GM13977 (cell line): ENCODE results near the gene SH3GLB2.

ENCODE experiments used
- DNase-seq: peaks from one replicate; pipeline ENCODE4 v3.0.0; 2012; ENCODE audit warnings: low spot score
- in situ Hi-C: fragments of 300-500 bp; cut with MboI; formaldehyde crosslinking; loops from one replicate; pipeline ENCODE4 v1.12.0; 2022; ENCODE audit warnings: low sequenced_read_pairs, low pct_unique_long_range_greater_than_20kb, mixed read lengths, inconsistent platforms; ENCODE audit not compliant: unreplicated experiment
- TF ChIP-seq, protein P1 (sequence below): IDR thresholded peaks from 2 replicates; pipeline ENCODE4 v1.5.1; 2012; ENCODE audit warnings: mild to moderate bottlenecking, control low read depth; ENCODE audit not compliant: insufficient read depth; ENCODE audit errors: extremely low read depth, missing control alignments

SH3GLB2 gene

GRCh38 chr9:129011761-129012181, 16.4 kb downstream of the SH3GLB2 start:
- DNase-seq, result no peak
- in situ Hi-C loops, result no loop called here
- TF ChIP-seq, protein P1, sequence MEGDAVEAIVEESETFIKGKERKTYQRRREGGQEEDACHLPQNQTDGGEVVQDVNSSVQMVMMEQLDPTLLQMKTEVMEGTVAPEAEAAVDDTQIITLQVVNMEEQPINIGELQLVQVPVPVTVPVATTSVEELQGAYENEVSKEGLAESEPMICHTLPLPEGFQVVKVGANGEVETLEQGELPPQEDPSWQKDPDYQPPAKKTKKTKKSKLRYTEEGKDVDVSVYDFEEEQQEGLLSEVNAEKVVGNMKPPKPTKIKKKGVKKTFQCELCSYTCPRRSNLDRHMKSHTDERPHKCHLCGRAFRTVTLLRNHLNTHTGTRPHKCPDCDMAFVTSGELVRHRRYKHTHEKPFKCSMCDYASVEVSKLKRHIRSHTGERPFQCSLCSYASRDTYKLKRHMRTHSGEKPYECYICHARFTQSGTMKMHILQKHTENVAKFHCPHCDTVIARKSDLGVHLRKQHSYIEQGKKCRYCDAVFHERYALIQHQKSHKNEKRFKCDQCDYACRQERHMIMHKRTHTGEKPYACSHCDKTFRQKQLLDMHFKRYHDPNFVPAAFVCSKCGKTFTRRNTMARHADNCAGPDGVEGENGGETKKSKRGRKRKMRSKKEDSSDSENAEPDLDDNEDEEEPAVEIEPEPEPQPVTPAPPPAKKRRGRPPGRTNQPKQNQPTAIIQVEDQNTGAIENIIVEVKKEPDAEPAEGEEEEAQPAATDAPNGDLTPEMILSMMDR, result no peak

DNA sequence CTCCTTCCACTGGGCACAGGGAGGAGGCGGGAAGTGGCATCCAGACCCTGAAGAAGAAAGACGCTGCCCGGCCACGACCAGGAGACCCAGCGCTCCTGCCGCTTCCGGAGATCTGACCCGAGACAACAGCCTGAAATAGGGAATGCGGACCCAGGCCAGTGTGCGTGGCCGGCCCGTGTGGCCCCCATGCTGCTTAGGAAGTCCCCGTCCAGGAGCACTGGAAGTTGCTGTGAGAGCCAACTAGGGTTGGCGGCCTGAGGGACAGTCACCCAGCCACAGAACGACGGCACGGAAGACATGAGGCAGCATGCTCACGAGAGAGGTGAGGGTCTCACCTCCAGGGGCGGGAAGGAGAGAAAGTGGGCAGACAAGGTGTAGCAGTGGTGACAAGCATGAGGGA, 17.0 kb downstream of the SH3GLB2 start:
- DNase-seq, result no peak
- in situ Hi-C loops, result no loop called here
- TF ChIP-seq, protein P1, result no peak

GRCh38 chr9:129010267-129010975, 17.7 kb downstream of the SH3GLB2 start:
- TF ChIP-seq, protein P1, result no peak
- in situ Hi-C loops, result no loop called here
- DNase-seq, result no peak

DNA sequence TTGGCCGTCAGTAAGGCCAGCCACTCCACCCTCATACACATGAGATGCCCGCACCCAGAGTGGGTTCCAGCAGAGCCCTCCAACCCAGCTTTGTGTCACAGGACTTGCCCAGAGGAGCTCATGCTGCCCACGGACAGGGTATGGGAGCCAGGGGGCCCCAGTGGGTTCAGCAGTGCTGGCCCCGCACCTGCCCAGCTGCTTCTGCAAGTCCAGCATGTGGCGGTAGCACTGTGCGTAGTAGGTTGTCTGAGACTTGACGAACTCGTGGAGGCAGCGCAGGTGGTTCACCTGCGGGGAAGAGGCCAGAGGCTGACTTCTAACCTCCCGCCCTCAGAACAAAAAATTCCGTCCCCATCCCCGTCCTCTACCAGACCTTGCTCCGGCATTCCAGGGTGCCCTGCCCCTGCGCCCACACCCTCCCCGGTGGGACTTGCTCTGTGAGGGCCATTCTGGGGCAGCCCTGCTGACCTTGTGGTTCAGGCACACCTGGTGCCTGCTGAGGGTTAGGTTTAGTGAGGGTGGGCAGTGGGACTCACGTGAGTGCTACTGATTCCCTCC, 18.5 kb downstream of the SH3GLB2 start:
- DNase-seq, result no peak
- in situ Hi-C loops, result no loop called here
- TF ChIP-seq, protein P1, result no peak

- in situ Hi-C loops, result no loop called here
- DNase-seq, result no peak
- TF ChIP-seq, protein P1, result no peak
Observed at GRCh38 chr9:129008986-129009583, 19.0 kb downstream of the SH3GLB2 start.

- TF ChIP-seq, protein P1, result no peak
- no peak for DNase-seq
- in situ Hi-C loops, result no loop called here
Observed at GRCh38 chr9:129008469-129008965, 19.6 kb downstream of the SH3GLB2 start.
